ENCODE results near the gene URI1.

Gene URI1

GRCh38 chr19:30064771-30065494 lies 122.9 kb downstream of the URI1 start:
- no peak overlapping the region for H3K27ac ChIP-seq (ENCODE audit: low read depth, low read length)
- H3K4me3 ChIP-seq (ENCODE audit: low read depth, low read length), result no peak overlapping the region
- H3K27me3 ChIP-seq (ENCODE audit: insufficient read depth, low read length), result no peaks in the 10 kb centered on the region

GRCh38 chr19:30065680-30066606 lies 123.9 kb downstream of the URI1 start:
- no peak overlapping the region for H3K4me3 ChIP-seq (ENCODE audit: low read depth, low read length)
- H3K4me1 ChIP-seq (ENCODE audit: control insufficient read depth, insufficient read depth, low read length, unreplicated experiment), result no peaks in the 10 kb centered on the region
- H3K36me3 ChIP-seq (ENCODE audit: insufficient read depth, low read length), result no peaks in the 10 kb centered on the region
- no peaks in the 10 kb centered on the region for H3K27me3 ChIP-seq (ENCODE audit: insufficient read depth, low read length)
- no peaks in the 10 kb centered on the region for H3K79me2 ChIP-seq (ENCODE audit: control insufficient read depth, insufficient read depth, low read length, unreplicated experiment)
- no peak overlapping the region for H3K27ac ChIP-seq (ENCODE audit: low read depth, low read length)
- H2AFZ ChIP-seq (ENCODE audit: low read length, unreplicated experiment), result no peak overlapping the region

More at GRCh38 chr19:30064771-30065494, 122.9 kb downstream of the URI1 start:
- H3K79me2 ChIP-seq (ENCODE audit: control insufficient read depth, insufficient read depth, low read length, unreplicated experiment), result no peaks in the 10 kb centered on the region
- no peaks in the 10 kb centered on the region for H3K36me3 ChIP-seq (ENCODE audit: insufficient read depth, low read length)
- H3K4me1 ChIP-seq (ENCODE audit: control insufficient read depth, insufficient read depth, low read length, unreplicated experiment), result no peaks in the 10 kb centered on the region
- H2AFZ ChIP-seq (ENCODE audit: low read length, unreplicated experiment), result no peak overlapping the region
